HTR-8/SVneo (cell line): ENCODE data around the gene RPL19.

Experiments
- DNase-seq: peaks from one replicate; pipeline ENCODE4 v3.0.0; 2011; ENCODE audit warnings: low spot score, mixed read lengths; ENCODE audit not compliant: insufficient read length
- FAIRE-seq: peaks from 2 replicates; lab custom pipeline; 2011; peaks lifted over from hg19 to GRCh38; lab: Jason Lieb, UNC

The RPL19 gene

GRCh38 chr17:39195568-39196160 lies 4.4 kb upstream of the RPL19 start:
- no peak for FAIRE-seq
- no peak for DNase-seq

- DNase-seq (peak; percentile 45), FAIRE-seq (no peak)
Observed at GRCh38 chr17:39196241-39196807, 3.8 kb upstream of the RPL19 start.

DNA sequence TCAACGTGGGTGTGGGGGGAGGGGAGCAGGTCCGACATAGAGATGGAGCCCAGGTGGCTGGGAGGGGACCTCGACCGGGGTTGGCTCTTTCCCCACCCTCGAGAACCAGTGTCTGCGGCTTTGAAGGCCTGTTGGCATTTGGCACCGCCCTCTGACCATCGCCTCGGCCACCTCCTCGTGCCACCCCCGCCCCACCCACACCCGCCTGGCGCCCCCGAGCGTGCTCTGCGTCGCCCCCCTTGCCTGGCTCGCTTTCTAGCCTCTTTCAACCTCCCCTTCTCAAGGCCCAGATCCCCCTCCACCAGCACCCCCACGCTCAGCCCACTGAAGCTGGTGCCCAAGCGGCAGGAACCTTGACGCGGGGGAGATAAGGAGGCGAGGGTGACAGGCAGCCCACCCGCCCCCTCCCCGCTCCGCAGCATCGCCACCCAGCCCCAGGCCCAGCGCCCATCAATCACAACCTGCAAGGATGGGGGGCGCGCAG lies 3.2 kb upstream of the RPL19 start:
- DNase-seq (peak; percentile 85), FAIRE-seq (peak; percentile 72)

- DNase-seq (peak; percentile 89), FAIRE-seq (peak; percentile 86)
Observed at GRCh38 chr17:39197380-39198185, 2.5 kb upstream of the RPL19 start, which contains the start of gene CACNB1. CACNB1 (minus strand) TSS chr17:39197669; CDS start chr17:39197495, 174 bp downstream.

GRCh38 chr17:39198186-39198566 lies 1.9 kb upstream of the RPL19 start:
- no peak for FAIRE-seq

GRCh38 chr17:39199820-39200069 lies 338 bp upstream of the RPL19 start:
- FAIRE-seq, result peak; percentile 72
- peak; percentile 98 for DNase-seq

More at GRCh38 chr17:39198186-39198566, 1.9 kb upstream of the RPL19 start:
- no peak for DNase-seq

DNA sequence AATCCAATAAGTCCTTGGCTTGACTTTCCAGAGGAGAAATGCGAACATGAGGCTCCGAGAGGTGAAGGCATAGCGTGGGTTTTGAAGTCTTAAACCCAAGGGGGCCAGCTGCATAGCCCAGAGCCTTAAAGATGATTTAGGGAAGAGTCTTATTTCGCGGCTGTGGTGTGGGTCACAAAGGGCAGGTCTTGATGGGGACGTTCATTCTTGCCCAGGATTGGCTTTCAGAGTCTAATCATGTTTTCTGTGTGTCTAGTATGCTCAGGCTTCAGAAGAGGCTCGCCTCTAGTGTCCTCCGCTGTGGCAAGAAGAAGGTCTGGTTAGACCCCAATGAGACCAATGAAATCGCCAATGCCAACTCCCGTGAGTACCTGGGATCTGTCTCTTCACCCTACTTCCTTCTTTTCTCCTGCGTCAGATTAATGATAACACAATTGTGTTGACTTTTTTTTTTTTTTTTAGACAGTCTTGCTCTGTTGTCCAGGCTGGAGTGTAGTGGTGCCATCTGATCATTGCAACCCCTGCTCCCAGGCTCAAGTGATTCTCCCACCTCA lies 951 bp downstream of the RPL19 start:
- FAIRE-seq (no peak), DNase-seq (no peak)

DNA sequence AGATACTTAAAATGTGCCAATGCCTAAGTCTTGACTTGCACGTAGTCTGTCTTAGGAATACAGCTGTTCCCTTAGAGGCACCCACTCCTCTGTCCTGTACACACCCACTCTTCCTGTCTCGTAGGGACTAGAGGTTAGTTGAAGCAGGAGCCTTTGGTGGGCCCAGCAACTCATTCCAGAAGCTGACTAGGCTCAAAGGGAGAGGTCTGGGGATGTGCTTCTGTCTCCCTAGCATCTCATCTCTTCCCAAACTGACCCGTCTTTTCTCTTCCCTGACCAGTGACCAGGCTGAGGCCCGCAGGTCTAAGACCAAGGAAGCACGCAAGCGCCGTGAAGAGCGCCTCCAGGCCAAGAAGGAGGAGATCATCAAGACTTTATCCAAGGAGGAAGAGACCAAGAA lies 4.2 kb downstream of the RPL19 start:
- no peak for FAIRE-seq
- no peak for DNase-seq

DNA sequence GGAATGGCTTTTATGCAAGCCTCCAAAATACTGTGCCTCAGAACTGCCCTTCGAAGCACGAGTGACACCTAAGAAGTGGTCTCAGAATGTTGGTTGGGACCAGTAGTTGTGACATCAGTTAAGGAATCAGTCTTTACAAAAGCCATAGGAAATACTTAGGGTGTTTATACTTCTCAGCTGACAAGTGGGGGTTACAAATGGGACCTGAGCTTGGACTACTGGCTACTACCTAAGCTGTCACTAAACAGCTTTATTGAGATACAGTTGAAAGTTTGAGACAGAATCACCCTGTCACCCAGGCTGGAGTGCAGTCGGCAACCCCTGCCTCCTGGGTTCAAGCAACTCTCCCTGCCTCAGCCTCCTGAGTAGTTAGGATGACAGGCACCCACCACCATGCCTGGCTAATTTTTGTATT lies 5.0 kb downstream of the RPL19 start:
- FAIRE-seq (no peak), DNase-seq (no peak)

DNA sequence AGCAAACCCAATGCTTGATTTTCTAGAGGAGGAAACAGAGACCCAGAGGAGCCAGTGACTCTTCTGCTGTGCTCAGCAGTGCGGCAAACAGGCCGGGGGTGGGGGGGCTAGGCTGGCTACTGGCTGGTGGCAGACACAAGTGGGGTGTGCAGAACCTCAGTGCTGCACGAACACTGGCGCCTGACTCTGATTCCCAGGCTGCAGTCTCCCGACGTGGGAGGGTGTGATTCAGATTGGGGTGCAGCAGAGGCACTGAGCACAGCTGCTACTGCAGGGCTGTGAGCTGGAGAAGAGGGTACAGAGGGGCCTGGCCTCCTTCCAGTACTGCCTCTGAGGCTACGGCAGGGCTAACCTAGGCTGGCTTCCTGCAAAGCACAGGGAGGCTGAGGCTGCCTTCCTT lies 8.1 kb downstream of the RPL19 start:
- FAIRE-seq (no peak), DNase-seq (no peak)

- DNase-seq (no peak), FAIRE-seq (peak; percentile 76)
Observed at GRCh38 chr17:39208893-39209292, 8.8 kb downstream of the RPL19 start.

GRCh38 chr17:39209317-39210092 lies 9.4 kb downstream of the RPL19 start:
- no peak for DNase-seq
- peak; percentile 96 for FAIRE-seq

- FAIRE-seq (no peak), DNase-seq (no peak)
Observed at GRCh38 chr17:39210093-39210434, 10.0 kb downstream of the RPL19 start.

DNA sequence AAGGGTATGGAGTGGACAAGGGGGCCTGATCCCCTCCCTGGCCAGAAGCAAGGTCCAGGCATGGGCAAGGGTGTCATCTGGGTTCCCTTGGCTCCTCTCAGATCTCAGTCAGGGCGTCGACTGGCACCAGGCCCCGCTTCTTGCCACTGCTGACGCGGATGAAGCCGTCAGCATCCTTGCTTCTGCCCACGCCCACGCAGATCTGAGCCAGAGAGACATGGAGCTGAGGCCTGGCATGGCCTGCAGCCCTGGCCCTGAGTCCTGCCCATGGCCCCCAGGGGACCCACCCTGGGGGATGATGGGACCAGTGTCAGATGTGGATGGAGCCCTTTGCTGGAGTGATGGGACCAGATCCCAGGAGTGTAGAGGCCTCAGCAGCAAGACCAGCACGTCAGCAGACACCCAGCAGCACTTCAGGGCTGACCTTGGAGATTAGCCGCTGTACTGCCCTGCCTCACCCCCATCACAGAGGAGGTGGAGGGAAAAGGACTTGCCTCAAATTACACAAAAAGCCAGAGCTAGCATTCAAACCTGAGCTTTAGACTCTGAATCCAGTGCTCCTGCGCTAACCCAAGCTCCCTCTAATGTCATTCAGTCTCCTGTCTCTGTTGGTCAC lies 12.2 kb downstream of the RPL19 start:
- DNase-seq, result no peak
- no peak for FAIRE-seq

GRCh38 chr17:39212841-39213480 lies 12.9 kb downstream of the RPL19 start:
- FAIRE-seq (peak; percentile 66), DNase-seq (no peak)

DNA sequence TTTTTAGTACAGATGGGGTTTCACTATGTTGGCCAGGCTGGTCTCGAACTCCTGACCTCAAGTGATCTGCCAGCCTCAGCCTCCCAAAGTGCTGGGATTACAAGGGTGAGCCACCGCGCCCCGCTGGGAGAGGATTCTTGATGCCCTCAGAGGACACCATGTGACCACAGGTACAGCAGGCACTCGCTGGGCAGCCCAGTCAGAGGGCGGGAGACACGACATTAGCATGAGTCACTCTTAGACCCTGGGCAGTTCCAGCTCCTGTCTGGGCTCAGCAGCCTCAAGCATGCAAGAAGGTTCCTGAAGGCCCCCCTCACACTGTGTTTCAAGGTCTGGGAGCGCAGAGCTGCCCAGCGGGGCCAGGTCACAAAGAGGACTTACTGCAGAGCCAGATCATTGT lies 13.8 kb downstream of the RPL19 start:
- FAIRE-seq, result no peak
- no peak for DNase-seq

DNA sequence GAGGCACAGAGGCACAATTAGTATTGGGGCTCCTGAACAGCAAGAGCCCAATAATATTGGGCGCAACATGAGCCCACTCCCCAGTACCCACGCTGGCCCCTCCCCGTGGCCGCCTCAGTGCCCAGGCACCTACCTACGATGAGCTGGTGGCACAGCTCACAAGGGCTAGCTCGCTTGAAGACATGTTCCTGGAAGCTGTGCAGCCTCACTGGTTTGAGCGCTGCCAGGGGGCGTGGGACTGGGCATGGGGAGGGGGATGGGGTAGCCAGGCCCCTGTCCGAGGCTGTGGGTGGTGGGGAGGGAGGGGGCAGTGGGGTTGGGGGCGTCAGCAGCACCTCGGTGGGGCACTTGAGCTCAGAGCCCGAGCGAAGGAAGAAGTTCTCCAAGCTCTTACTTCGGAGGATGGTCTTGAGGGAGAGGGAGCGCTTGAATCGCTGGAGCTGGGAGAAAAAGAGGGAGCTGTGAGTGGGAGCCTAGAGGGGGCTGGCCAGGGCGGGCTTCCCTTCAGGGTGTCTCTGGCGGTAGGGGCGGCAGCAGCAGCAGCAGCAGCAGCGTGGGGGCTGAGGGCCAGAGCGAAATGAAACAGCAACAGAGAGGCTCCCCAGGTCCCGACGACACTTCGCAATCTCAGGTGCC lies 17.8 kb downstream of the RPL19 start:
- DNase-seq, result no peak
- FAIRE-seq, result no peak

DNA sequence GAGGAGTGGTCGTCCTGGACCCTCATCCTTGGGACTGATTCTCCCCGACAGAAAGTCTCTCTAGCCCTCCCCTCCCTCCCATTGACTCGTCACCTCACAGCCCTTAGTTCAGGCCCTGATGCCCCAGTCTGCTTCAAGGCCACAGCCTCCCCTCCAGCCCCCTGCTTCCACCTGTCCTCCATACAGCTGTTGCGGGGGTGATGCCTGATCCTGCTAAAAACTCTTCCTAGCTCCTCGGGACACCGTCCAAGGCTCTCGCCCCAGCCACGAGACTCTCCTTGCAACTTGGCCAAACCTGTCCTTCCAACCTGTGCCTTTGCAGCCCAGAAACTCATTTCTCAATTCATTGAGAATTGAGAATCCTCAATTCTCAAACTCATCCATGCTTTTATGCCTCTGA lies 18.8 kb downstream of the RPL19 start:
- DNase-seq, result no peak
- no peak for FAIRE-seq

GRCh38 chr17:39219647-39220154 lies 19.6 kb downstream of the RPL19 start:
- DNase-seq, result no peak
- FAIRE-seq, result no peak
